ENCODE results near the gene ZNF215. TPM values are rescaled to one million over a fixed set of nuclear protein-coding genes. Genes with fewer than 3 reads are reported as not detected.
"Not testable (repeated sequence)": the region's sequence is repeated elsewhere in the genome, so short reads cannot be mapped to it uniquely, and the experiment has no call there.

Gene ZNF215
- total RNA-seq, 2 donors from 2014 or later: 0.63 to 1.5 TPM

DNA sequence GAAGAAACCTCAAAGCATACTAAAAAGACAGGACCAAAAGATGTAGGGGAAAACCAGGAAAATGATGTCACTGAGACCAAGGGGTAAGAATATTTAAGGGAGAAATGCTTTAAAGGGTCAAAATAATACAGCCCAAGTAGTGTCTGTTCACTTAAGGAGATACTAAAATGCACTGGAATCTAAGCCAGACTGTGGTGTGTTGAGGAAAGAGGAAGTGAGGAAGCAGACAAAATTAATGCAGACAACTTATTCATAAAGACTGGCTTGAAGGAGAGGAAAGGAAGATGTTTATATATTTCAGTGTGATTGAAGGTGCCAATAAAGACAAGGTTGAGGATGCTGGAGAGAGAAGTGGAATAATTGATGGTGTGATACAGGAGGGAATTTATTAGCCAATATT lies 15.7 kb downstream of the ZNF215 start:
- Histone ChIP-seq H3K27me3 (no peaks in the 10 kb centered on the region), H3K4me3 (no peak overlapping the region), H3K36me3 (no peaks in the 10 kb centered on the region), H3K27ac (no peak overlapping the region), H3K9me3 (no peaks in the 10 kb centered on the region), H3K4me1 (no peaks in the 10 kb centered on the region)
- TF ChIP-seq, protein P1, sequence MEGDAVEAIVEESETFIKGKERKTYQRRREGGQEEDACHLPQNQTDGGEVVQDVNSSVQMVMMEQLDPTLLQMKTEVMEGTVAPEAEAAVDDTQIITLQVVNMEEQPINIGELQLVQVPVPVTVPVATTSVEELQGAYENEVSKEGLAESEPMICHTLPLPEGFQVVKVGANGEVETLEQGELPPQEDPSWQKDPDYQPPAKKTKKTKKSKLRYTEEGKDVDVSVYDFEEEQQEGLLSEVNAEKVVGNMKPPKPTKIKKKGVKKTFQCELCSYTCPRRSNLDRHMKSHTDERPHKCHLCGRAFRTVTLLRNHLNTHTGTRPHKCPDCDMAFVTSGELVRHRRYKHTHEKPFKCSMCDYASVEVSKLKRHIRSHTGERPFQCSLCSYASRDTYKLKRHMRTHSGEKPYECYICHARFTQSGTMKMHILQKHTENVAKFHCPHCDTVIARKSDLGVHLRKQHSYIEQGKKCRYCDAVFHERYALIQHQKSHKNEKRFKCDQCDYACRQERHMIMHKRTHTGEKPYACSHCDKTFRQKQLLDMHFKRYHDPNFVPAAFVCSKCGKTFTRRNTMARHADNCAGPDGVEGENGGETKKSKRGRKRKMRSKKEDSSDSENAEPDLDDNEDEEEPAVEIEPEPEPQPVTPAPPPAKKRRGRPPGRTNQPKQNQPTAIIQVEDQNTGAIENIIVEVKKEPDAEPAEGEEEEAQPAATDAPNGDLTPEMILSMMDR (IDR thresholded peaks at IDR 0.05): no peak
- DNase-seq (ENCODE audit: low spot score): no peak

DNA sequence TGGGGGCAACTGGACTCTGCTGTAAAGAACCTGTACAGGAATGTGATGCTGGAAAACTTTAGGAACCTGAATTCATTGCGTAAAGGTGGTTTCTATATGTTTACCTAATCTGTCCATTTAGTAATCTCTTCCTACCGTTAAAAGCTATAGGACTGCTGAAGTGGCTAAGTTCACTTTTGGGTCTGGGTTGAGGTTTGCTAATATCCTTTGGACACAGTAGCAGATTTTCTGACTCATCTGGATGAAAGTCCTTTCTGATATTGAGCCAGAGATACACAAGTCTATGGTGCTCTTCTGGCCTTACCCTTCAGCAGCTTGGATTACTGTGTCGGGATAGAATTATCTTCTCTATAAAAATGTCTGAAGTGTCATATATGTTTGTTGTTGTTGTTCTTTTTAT lies 16.9 kb downstream of the ZNF215 start:
- H3K27me3 ChIP-seq: no peaks in the 10 kb centered on the region
- H3K36me3 ChIP-seq: no peaks in the 10 kb centered on the region
- TF ChIP-seq, protein P1 (IDR thresholded peaks at IDR 0.05): no peak
- DNase-seq (ENCODE audit: low spot score): no peak
- no peaks in the 10 kb centered on the region for H3K4me1 ChIP-seq
- no peak overlapping the region for H3K27ac ChIP-seq
- no peaks in the 10 kb centered on the region for H3K9me3 ChIP-seq
- H3K4me3 ChIP-seq: no peak overlapping the region

DNA sequence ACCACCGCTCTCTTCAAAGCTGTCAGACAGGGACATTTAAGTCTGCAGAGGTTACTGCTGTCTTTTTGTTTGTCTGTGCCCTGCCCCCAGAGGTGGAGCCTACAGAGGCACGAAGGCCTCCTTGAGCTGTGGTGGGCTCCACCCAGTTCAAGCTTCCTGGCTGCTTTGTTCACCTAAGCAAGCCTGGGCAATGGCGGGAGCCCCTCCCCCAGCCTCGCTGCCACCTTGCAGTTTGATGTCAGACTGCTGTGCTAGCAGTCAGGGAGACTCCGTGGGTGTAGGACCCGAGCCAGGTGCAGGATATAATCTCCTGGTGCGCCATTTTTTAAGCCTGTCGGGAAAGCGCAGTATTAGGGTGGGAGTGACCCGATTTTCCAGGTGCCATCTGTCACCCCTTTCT lies 28.0 kb downstream of the ZNF215 start:
- not testable (repeated sequence) for H3K27ac ChIP-seq, H3K36me3 ChIP-seq

DNA sequence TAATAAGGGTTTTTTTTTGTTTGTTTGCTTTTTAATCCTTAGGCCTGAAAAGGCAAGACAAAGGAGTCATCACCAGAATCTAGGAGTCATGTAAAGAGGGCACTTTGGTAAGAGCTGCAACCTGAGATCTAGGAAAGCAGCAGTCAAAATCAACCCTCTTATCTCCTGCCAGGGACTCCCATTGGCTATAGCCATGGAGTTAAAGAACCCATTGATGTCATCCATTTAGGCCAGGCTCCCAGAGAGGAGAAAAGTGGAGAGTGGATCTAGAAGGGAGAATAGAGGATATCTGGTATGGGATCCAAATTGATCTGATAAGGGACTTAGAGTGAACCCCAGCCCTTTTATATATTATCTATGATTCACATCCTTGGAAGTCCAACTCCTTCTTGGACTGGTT lies 35.9 kb downstream of the ZNF215 start:
- Histone ChIP-seq H3K27ac (no peak overlapping the region), H3K36me3 (no peaks in the 10 kb centered on the region), H3K4me3 (no peak overlapping the region), H3K9me3 (no peaks in the 10 kb centered on the region), H3K4me1 (no peaks in the 10 kb centered on the region), H3K27me3 (no peaks in the 10 kb centered on the region)
- DNase-seq (ENCODE audit: low spot score): no peak
- TF ChIP-seq, protein P1 (IDR thresholded peaks at IDR 0.05): no peak

More for the DNA sequence above, 28.0 kb downstream of the ZNF215 start:
- not testable (repeated sequence) for DNase-seq (ENCODE audit: low spot score); H3K27me3 ChIP-seq; H3K4me3 ChIP-seq; H3K4me1 ChIP-seq; H3K9me3 ChIP-seq

DNA sequence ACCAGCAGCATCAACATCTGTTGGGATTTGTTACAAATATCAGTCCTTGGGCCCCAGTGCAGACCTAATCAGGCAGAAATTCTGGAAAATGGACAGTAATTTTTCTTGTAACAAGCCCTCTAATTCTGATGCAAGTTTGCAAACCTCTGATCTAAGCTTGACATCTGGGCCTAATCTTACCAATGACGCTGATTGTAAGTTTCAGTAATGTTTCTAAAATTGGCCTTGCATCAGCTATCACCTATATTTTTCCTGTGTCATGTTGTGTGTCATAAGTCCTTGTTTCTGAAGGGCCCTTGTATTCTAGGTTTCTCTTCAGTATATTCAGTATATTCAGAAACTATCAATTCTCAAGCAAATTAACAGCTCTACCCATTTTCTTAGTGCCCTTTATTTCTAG lies 36.4 kb downstream of the ZNF215 start:
- Histone ChIP-seq H3K4me3 (no peak overlapping the region), H3K27ac (no peak overlapping the region), H3K27me3 (no peaks in the 10 kb centered on the region), H3K36me3 (no peaks in the 10 kb centered on the region), H3K4me1 (no peaks in the 10 kb centered on the region), H3K9me3 (peaks cover 0 to 3% of the 10 kb centered on the region in 2 donors)
- DNase-seq (ENCODE audit: low spot score): no peak
- TF ChIP-seq, protein P1 (IDR thresholded peaks at IDR 0.05): no peak

DNA sequence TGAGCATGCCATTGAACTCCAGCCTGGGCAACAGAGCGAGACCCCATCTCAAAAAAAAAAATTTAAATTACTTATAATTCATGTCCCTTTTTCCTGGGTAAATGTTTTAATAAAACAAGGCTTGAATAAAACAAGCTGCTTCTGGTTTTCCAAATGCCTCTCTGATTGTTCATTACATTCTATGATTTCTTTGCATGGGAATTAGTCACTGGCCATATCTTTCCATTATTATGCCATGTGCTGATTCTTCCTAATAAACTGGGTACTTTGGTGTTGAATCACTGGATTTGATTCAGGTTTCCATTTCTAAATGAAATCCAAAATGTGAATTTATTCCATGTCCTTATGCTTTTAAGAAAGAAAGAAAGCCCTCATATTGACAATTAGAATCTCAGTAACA lies 42.6 kb downstream of the ZNF215 start:
- Histone ChIP-seq H3K27me3 (no peaks in the 10 kb centered on the region), H3K9me3 (peaks cover 0 to 10% of the 10 kb centered on the region in 2 donors), H3K4me1 (no peaks in the 10 kb centered on the region), H3K36me3 (no peaks in the 10 kb centered on the region), H3K27ac (no peak overlapping the region), H3K4me3 (no peak overlapping the region)
- DNase-seq (ENCODE audit: low spot score): no peak
- TF ChIP-seq, protein P1 (IDR thresholded peaks at IDR 0.05): no peak

DNA sequence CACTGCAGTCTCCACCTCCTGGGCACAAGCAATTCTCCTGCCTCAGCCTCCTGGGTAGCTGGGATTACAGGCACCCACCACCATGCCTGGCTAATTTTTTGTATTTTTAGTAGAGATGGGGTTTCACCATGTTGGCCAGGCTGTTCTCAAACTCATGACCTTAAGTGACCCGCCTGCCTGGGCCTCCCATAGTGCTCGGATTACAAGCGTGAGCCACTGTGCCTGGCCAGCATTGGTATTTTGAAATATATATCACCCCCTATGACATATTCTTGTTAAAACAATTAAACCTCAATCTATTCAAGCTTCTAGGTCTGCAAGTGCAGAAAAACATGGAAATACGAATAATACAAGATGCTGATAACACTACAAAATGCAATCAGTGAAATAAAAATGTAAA lies 43.6 kb downstream of the ZNF215 start:
- DNase-seq (ENCODE audit: low spot score); H3K4me3 ChIP-seq; H3K9me3 ChIP-seq; H3K4me1 ChIP-seq; H3K27me3 ChIP-seq; H3K27ac ChIP-seq; H3K36me3 ChIP-seq: not testable (repeated sequence)
